SK-N-MC (cell line): ENCODE results near the gene APP.

Source experiments
- EZH2 ChIP-seq: fragments of 200-600 bp; sonication (generic); IDR thresholded peaks from one replicate; pipeline ENCODE4 v1.6.1; 2017; ENCODE audit warnings: antibody characterized with exemption
- FOXP2 ChIP-seq: optimal IDR thresholded peaks from 2 replicates; pipeline ENCODE3; 2011; ENCODE audit warnings: mild to moderate bottlenecking, moderate library complexity; ENCODE audit not compliant: insufficient read depth; ENCODE audit errors: extremely low read length, control extremely low read depth
- POLR2AphosphoS5 ChIP-seq: IDR thresholded peaks from 2 replicates; pipeline ENCODE4 v1.6.1; 2012; ENCODE audit warnings: mild to moderate bottlenecking, low read depth, low read length, borderline replicate concordance

DNA sequence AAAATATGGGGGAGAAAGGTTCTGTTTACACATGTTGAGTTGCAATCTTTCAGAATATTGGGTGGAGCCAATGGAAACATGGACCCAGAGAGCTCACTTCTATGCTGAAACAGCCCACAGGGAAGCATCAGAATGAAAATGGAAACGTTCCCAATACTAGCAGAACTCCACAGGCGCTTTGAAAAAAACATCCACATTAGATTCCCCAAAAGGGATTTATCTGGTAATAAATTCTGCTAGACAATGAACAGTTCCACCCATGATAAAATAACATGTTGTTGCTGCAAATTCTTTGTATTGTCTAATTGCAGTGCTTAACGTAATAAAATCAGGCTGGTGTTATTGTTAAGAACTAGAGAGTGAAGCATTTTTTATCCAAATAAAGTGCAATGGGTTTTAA, 238.8 kb downstream of the APP start:
- no peak for TF ChIP-seq EZH2
- no peak for TF ChIP-seq POLR2AphosphoS5
- TF ChIP-seq FOXP2 = no peak
